ENCODE data around the gene PCDHA6. TPM values are rescaled to one million over a fixed set of nuclear protein-coding genes. Genes with fewer than 3 reads are reported as not detected.
"Not testable (repeated sequence)": the region's sequence is repeated elsewhere in the genome, so short reads cannot be mapped to it uniquely, and the experiment has no call there.

Gene PCDHA6
- total and polyA plus RNA-seq, 2 donors from 2014 or later = 0.80 to 3.6 TPM

- Histone ChIP-seq H3K4me1 (ENCODE audit: control insufficient read depth in 2 of 3, insufficient read depth in 2 of 3, low read depth in 1 of 3, low read length in 3 of 3) (no peaks in the 10 kb centered on the region), H3K4me3 (ENCODE audit: low read length in 3 of 3) (no peak overlapping the region), H3K27ac (ENCODE audit: low read depth in 2 of 2, low read length in 2 of 2) (no peak overlapping the region), H3K27me3 (ENCODE audit: control insufficient read depth, insufficient read depth, low read length) (no peaks in the 10 kb centered on the region), H3K9me3 (ENCODE audit: control insufficient read depth in 2 of 3, insufficient read depth in 1 of 3, low read length in 3 of 3) (peaks cover 0 to 14% (median 10%) of the 10 kb centered on the region in 3 donors), H3K9ac (ENCODE audit: low read length in 3 of 3) (no peak overlapping the region), H3K36me3 (ENCODE audit: control insufficient read depth in 2 of 3, insufficient read depth in 3 of 3, low read length in 3 of 3) (no peaks in the 10 kb centered on the region)
- DNase-seq (peak in 1 of 5 donors; percentile 70), FAIRE-seq (no peak)
- intact Hi-C loops (cut with DNase I) = no loop called here
- no peak for TF ChIP-seq CTCF (IDR thresholded peaks at IDR 0.05; ENCODE audit: borderline replicate concordance, extremely low read depth, insufficient read depth)
Observed at GRCh38 chr5:140835622-140836510, 8.1 kb downstream of the PCDHA6 start.

GRCh38 chr5:140840978-140841962 is 13.5 kb downstream of the PCDHA6 start, which contains the start of gene PCDHA8:
PCDHA8 (plus strand) TSS chr5:140841187; CDS start chr5:140841322, 135 bp downstream.
- DNase-seq (no peak), FAIRE-seq (no peak)
- no peaks in the 10 kb centered on the region for H3K4me1 ChIP-seq (ENCODE audit: control insufficient read depth in 2 of 3, insufficient read depth in 2 of 3, low read depth in 1 of 3, low read length in 3 of 3)
- no peaks in the 10 kb centered on the region for H3K36me3 ChIP-seq (ENCODE audit: control insufficient read depth in 2 of 3, insufficient read depth in 3 of 3, low read length in 3 of 3)
- peaks cover 0 to 11% (median 2%) of the 10 kb centered on the region in 3 donors for H3K9me3 ChIP-seq (ENCODE audit: control insufficient read depth in 2 of 3, insufficient read depth in 1 of 3, low read length in 3 of 3)
- intact Hi-C loops (cut with DNase I) = no loop called here
- no peaks in the 10 kb centered on the region for H3K27me3 ChIP-seq (ENCODE audit: control insufficient read depth, insufficient read depth, low read length)
- H3K4me3 ChIP-seq (ENCODE audit: low read length in 3 of 3) = no peak within 1 kb of the TSS
- peak; percentile 25 for TF ChIP-seq CTCF (IDR thresholded peaks at IDR 0.05; ENCODE audit: borderline replicate concordance, extremely low read depth, insufficient read depth)
- no peak within 1 kb of the TSS for H3K27ac ChIP-seq (ENCODE audit: low read depth in 2 of 2, low read length in 2 of 2)
- no peak within 1 kb of the TSS for H3K9ac ChIP-seq (ENCODE audit: low read length in 3 of 3)

GRCh38 chr5:140842798-140843733 is 15.3 kb downstream of the PCDHA6 start:
- DNase-seq (no peak), FAIRE-seq (no peak)
- Histone ChIP-seq H3K4me1 (ENCODE audit: control insufficient read depth in 2 of 3, insufficient read depth in 2 of 3, low read depth in 1 of 3, low read length in 3 of 3) (no peaks in the 10 kb centered on the region), H3K27me3 (ENCODE audit: control insufficient read depth, insufficient read depth, low read length) (no peaks in the 10 kb centered on the region), H3K9me3 (ENCODE audit: control insufficient read depth in 2 of 3, insufficient read depth in 1 of 3, low read length in 3 of 3) (peaks cover 0 to 9% (median 2%) of the 10 kb centered on the region in 3 donors), H3K27ac (ENCODE audit: low read depth in 2 of 2, low read length in 2 of 2) (no peak overlapping the region), H3K4me3 (ENCODE audit: low read length in 3 of 3) (no peak overlapping the region), H3K36me3 (ENCODE audit: control insufficient read depth in 2 of 3, insufficient read depth in 3 of 3, low read length in 3 of 3) (no peaks in the 10 kb centered on the region), H3K9ac (ENCODE audit: low read length in 3 of 3) (no peak overlapping the region)
- intact Hi-C loops (cut with DNase I) = no loop called here
- TF ChIP-seq CTCF (IDR thresholded peaks at IDR 0.05; ENCODE audit: borderline replicate concordance, extremely low read depth, insufficient read depth) = no peak

- H3K9ac ChIP-seq (ENCODE audit: low read length in 3 of 3); intact Hi-C loops (cut with DNase I); FAIRE-seq; H3K36me3 ChIP-seq (ENCODE audit: control insufficient read depth in 2 of 3, insufficient read depth in 3 of 3, low read length in 3 of 3); DNase-seq; H3K27me3 ChIP-seq (ENCODE audit: control insufficient read depth, insufficient read depth, low read length); H3K4me1 ChIP-seq (ENCODE audit: control insufficient read depth in 2 of 3, insufficient read depth in 2 of 3, low read depth in 1 of 3, low read length in 3 of 3); H3K27ac ChIP-seq (ENCODE audit: low read depth in 2 of 2, low read length in 2 of 2); H3K4me3 ChIP-seq (ENCODE audit: low read length in 3 of 3); H3K9me3 ChIP-seq (ENCODE audit: control insufficient read depth in 2 of 3, insufficient read depth in 1 of 3, low read length in 3 of 3): not testable (repeated sequence)
Observed at GRCh38 chr5:140848139-140849102, 20.7 kb downstream of the PCDHA6 start, which contains the start of gene PCDHA9. PCDHA9 (plus strand) TSS chr5:140848382; CDS start chr5:140848496, 114 bp downstream.
